Stimulated activated CD4-positive, alpha-beta T cell treated with anti-CD3 and anti-CD28 coated beads, Interleukin-2, amount 100 ng/mL, for 48 hours (primary cell): ENCODE results near the gene LRTM2.

Source experiments
- DNase-seq, 2 donors: peaks; one replicate each; pipeline ENCODE4 v3.0.0-alpha.2; 2020

Gene LRTM2

GRCh38 chr12:1830981-1831963 lies 10.9 kb downstream of the LRTM2 start:
- peak in 1 of 2 donors; percentile 9 for DNase-seq

- no peak for DNase-seq
Observed at GRCh38 chr12:1832801-1833595, 12.6 kb downstream of the LRTM2 start.

DNA sequence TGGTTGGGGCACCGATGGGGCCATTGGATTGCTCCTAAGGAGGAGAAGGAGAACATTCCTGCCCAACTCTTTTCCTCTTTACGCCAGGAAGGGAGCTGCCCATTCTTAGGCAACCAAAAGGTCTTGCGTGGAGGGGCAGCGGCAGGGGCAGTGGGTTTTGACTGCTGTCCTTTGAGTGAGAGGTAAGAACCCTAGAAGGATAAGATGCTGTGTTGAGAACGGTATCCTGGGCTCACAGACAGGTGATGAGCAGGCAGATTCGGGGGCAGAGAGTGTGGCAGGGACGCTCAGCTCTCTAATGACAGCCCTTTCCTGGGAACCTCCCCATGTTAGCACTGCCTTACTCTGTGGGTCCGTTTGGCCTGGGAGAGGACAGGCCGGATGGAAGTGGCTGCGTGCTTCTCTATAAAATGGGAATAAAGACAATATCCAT lies 13.2 kb downstream of the LRTM2 start:
- no peak for DNase-seq

DNA sequence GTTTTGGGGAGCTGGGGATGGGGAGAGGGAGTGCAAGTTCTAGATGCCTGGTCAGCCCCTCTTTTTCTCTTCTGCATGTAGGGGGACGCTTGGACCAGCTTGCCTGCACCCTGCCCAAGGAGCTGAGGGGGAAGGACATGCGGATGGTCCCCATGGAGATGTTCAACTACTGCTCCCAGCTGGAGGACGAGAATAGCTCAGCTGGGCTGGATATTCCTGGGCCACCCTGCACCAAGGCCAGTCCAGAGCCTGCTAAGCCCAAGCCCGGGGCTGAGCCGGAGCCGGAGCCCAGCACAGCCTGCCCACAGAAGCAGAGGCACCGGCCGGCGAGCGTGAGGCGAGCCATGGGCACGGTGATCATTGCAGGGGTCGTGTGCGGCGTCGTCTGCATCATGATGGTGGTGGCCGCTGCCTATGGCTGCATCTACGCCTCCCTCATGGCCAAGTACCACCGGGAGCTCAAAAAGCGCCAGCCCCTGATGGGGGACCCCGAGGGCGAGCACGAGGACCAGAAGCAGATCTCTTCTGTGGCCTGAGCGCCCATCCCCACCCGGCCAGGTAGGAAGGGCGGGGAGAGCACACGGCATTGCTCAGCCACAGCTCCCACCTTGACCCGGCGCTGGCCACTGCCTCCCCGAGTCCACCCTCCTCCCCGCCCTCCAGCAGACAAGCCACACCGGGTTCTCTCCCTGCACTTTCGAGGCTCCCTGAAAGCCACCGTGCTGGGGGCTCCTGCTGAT lies 14.0 kb downstream of the LRTM2 start:
- no peak for DNase-seq

- DNase-seq = no peak
Observed at GRCh38 chr12:1835211-1836131, 15.1 kb downstream of the LRTM2 start.

GRCh38 chr12:1836241-1836803 lies 16.0 kb downstream of the LRTM2 start:
- no peak for DNase-seq

- DNase-seq = no peak
Observed at GRCh38 chr12:1836854-1837421, 16.6 kb downstream of the LRTM2 start.

DNA sequence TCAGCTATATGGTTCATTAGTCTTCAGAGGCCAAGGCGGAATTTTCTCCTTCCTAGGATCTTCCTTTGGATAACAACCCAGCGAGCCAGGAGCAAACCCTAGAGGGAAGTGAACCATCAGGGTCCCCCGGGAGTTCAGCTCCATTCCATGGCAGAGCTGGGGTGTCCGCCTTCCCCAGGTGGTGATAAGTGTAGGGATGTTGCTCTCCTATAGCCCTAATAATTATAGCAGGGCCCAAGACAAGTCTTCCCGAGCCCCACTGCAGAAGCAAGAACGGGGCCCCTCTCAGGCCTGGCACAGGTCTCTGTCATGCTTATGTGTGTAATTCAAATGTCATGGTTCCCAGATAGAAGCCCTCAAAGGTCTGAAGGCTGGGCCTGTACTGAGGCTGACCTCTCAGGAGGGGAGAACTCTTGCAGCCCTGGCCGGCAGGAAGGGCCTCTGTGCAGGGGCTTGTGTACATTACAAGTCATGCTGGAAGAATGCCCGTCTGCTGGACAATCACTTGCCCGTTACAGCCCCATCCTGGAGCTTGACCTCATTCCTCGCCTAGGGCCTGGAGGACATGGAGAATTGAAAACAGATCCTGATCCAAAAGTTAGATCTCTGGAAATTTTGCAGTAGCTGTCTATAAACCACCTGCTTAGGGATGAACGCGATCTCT lies 17.3 kb downstream of the LRTM2 start:
- DNase-seq = no peak

DNA sequence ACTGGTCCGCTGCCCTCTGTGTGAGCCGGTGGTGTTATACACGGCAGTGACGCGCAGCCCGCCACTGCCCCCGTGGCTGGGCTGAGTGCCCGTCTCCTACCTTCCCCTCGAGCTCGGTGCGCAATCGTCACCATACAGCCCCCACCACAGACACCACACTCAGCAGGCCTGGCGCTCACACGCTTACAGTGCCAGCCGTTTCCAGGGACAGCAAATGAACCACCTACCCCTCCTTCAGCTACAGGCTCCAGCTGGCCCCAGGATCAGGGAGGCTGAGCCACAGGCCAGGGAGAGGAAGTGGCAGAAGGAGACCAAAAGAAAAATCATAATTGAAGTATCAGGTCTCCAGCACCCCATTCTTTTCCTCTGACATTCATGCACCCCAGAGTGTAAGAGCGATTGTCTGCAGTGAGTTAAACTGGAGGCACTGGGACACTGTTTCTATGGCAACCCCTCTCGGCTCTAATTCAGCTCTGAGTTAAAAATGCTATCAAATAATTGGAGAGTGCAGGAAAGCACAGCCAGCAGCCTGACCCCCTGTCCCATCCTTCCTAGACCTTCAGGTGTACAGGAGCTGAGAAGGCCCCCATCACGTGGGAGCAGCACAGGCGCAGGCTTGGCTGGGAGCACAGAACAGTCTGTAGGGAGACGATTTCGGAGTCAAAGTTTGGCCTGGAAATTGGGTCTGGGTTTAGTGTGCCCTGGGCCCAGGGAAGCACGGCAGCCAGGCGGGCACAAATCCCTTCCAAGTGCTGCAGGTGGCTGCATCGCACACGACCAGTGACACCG lies 18.0 kb downstream of the LRTM2 start:
- no peak for DNase-seq

- DNase-seq = no peak
Observed at GRCh38 chr12:1838994-1839365, 18.6 kb downstream of the LRTM2 start.

DNA sequence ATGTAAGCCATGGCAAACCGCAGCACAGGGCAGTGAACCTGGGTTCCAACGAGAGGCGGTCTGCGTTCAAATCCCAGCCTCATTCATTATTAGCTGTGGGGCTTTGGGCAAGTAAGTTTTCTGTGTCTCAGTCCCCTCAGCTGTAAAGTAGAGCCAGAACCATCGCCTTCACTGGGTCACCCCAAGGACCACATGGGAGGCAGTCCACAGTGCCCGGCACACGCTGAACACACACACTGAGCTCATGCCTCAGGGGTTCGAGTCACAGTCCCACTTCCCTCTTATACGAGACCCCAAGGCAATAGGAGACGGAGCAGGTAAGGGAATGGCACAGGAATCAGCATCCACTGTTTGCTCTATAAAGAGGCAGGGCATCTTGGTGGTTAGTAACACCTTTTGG lies 19.1 kb downstream of the LRTM2 start:
- DNase-seq = no peak

DNA sequence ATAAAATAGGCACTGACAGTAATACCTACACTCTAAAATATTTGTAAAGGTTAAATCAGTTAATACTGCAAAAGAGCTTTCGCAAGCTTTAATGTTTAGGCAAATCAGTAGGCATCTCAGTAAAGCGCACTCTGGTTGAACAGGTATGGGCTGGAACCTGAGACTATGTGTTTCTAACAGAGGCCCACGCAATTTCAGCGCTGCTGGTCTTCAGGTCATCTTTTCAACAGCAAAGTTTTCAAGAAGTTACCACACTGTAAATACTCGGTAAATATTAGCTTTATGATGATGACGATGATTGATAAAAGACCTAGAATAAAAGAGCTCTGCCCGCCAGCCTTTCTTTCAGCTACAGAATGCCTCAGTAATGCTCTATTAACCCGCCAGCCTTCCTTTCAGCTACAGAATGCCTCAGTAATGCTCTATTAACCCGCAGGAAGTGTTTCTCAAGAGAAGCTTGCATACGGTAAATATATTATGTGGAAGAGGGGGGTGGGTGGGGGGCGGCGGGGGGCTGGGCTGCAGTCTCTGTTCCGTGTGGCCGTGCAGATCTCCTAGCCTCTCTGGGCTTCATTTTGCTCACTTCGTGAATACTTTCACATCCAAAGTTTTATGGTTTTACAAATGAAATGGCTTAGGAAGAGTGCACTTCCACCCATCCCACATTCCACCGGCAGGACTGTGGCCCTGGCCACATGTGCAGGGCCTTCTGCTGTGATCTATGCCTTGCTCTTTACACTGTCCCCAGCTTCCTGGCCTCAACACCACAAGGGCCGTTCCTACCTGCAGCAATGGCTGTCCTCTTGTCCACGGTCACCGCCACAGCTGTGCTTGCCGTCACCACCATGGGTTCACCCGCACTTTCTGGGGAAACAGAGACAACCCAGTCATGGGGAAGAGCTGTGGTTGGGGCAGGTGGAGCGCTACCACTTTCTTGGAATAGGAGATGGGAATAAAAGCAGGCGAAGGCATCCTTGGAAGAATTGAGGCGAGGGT lies 19.9 kb downstream of the LRTM2 start:
- DNase-seq = no peak

- DNase-seq = no peak
Observed at GRCh38 chr12:1840981-1841425, 20.6 kb downstream of the LRTM2 start.

DNA sequence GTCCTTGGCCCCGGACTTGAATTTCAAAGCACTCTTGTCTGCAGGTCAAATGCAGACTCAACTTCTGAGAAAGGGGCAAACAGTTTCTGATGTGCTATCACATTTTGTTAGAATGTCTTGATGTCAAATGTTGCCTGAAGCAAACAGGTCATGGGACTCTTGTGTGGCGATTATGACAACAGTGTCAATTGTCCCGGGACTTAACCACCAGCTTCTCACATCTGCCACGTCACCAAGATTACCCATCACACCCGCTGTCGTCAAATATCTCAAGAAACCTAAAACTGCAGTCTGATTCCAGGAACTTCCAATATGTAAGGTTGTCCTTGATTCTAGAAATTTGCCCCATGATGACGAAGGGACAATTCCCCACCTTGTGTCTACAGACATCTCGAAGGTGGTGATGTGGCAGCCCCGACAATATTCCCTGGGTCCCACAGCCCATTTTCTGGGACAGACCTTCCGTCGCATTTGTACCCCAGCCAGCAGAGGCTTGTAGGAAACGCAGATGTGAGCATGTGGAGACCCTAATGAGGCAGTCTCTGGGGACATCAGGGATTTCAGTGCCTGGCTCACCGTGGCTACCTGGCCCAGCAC lies 21.3 kb downstream of the LRTM2 start:
- no peak for DNase-seq

- no peak for DNase-seq
Observed at GRCh38 chr12:1842183-1842904, 22.0 kb downstream of the LRTM2 start.

DNA sequence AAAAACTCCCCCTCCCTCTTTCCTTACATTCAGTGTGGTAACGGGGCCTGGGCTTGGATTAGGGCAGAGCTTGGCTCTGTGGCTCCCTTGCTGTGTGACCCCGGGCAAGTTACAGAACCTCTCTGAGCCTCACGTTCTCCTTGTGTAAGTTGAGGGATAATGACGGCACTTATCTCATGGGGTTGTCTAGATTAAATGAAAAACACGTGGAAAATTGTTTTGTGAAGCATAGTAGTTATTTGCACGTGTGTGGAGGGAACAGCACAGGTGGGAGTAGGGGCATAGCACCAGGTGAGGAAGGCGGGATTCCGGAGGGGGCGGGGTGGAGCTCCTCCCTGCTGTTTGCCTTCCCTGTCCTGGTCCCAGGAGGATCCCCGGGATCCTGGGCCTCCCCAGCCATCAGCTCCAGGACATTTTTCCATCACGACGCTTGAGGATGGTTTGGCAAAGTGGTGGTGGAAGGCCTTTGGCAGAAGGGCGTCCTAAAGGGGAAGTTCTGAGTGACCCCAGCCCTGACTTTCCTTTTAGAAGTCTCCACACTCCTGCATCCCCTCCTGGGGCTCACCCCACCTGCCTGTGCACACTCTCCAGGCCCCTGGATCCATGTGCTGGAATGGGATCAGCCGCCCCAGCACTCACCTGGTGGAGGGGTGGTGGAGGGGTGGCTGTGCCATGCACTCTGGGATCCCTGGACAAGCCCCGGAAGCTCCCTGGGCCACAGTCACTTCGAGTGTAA lies 22.7 kb downstream of the LRTM2 start:
- no peak for DNase-seq

DNA sequence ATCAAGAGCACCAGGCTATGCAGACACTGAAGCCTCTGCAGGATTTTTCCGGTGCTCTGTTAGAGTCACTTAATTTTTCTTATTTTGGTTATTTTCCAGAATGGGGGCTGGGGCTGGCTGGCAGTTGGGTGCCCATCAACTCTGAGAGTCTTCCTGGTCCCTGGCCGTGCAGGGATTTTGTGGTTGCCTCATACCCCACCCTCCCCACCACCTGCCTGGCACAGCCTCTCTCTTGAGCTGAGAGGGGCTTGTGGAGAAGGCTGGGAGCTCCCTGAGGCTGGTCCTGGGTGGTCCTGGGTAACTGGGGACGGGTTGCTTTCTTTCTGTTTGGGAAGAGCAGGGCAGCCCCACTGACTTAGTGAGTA lies 23.3 kb downstream of the LRTM2 start:
- no peak for DNase-seq
